K562 (cell line): ENCODE measurements around the gene ANTKMT. TPM values are rescaled to one million over a fixed set of nuclear protein-coding genes. Genes with fewer than 3 reads are reported as not detected.
A peak's percentile ranks its signal among the peaks of the same experiment; 100 is the strongest.

Source experiments
- BRCA1 ChIP-seq, 2 experiments: fragments of 450-650 bp in 1 of 2; sonication (generic) in 1 of 2; formaldehyde crosslinking in 1 of 2; IDR thresholded peaks; 2 replicates each; pipeline versions ENCODE4 v1.5.0 to v1.6.1; 2017 to 2020; ENCODE audit warnings: mild to moderate bottlenecking in 1 of 2, missing genetic modification reagents in 1 of 2
- CTBP1 ChIP-seq: fragments of 450-650 bp; IDR thresholded peaks from 2 replicates; pipeline ENCODE4 v1.6.1; 2016; ENCODE audit warnings: borderline replicate concordance
- MAFK ChIP-seq: IDR thresholded peaks from 2 replicates; pipeline ENCODE4 v1.6.1; 2011; ENCODE audit warnings: low read length, improper control_type of control experiment
- MCM5 ChIP-seq: fragments of 450-650 bp; IDR thresholded peaks from 2 replicates; pipeline ENCODE4 v1.6.1; 2016; ENCODE audit warnings: low read depth
- MXI1 ChIP-seq: IDR thresholded peaks from 2 replicates; pipeline ENCODE4 v1.6.1; 2011; ENCODE audit warnings: low read depth, mild to moderate bottlenecking, improper control_type of control experiment, low read length
- MYC ChIP-seq, 2 experiments: fragments of 250-450 bp in 1 of 2; sonication (Bioruptor Pico) in 1 of 2; IDR thresholded peaks; 2 replicates each; pipeline versions ENCODE4 v1.5.1 to v1.6.1; 2012 to 2021; ENCODE audit warnings: low read depth in 2 of 2, borderline replicate concordance in 1 of 2, improper control_type of control experiment in 1 of 2, low read length in 1 of 2, mild to moderate bottlenecking in 1 of 2, moderate library complexity in 1 of 2
- NR2C2 ChIP-seq, 2 experiments: fragments of 200-800 bp in 1 of 2; sonication (Bioruptor generic) in 1 of 2; sonication (generic) in 1 of 2; formaldehyde crosslinking in 1 of 2; IDR thresholded peaks; 2 replicates each; pipeline versions ENCODE4 v1.6.1 to v1.8.0; 2016 to 2022; ENCODE audit warnings: mild to moderate bottlenecking in 1 of 2, missing compliant biosample characterization in 1 of 2, missing genetic modification characterization in 1 of 2, missing genetic modification reagents in 1 of 2
- PHB ChIP-seq: fragments of 250-450 bp; sonication (Bioruptor Pico); IDR thresholded peaks from 2 replicates; pipeline ENCODE4 v1.5.0; 2021
- SIN3A ChIP-seq, 2 experiments: fragments of 150-350 bp in 1 of 2; IDR thresholded peaks; 2 replicates each; pipeline ENCODE4 v1.6.1; 2011 to 2016; ENCODE audit warnings: borderline replicate concordance in 2 of 2, low read depth in 2 of 2, low read length in 2 of 2, mild to moderate bottlenecking in 2 of 2, moderate library complexity in 2 of 2; ENCODE audit not compliant: control insufficient read depth in 1 of 2
- SIX5 ChIP-seq, 2 experiments: IDR thresholded peaks; 2 replicates each; pipeline ENCODE4 v1.6.1; 2011; ENCODE audit warnings: low read length in 2 of 2, borderline replicate concordance in 1 of 2, low read depth in 1 of 2, mild to moderate bottlenecking in 1 of 2, moderate library complexity in 1 of 2; ENCODE audit not compliant: insufficient read depth in 1 of 2
- ZBTB33 ChIP-seq: sonication (generic); formaldehyde crosslinking; IDR thresholded peaks from 2 replicates; pipeline ENCODE4 v1.8.1; 2023; ENCODE audit warnings: mild to moderate bottlenecking, missing genetic modification reagents
- ZKSCAN8 ChIP-seq: fragments of 200-800 bp; sonication (Bioruptor generic); IDR thresholded peaks from 2 replicates; pipeline ENCODE4 v1.6.1; 2016; ENCODE audit warnings: missing genetic modification characterization, missing compliant biosample characterization
- ZNF77 ChIP-seq: fragments of 250-450 bp; sonication (Bioruptor Pico); IDR thresholded peaks from 2 replicates; pipeline ENCODE4 v1.5.0; 2020
- ZNF785 ChIP-seq: fragments of 250-450 bp; sonication (Bioruptor Pico); IDR thresholded peaks from 2 replicates; pipeline ENCODE4 v1.4.0; 2020; ENCODE audit warnings: mild to moderate bottlenecking
- polyA plus RNA-seq, 8 experiments: library from polyadenylated mRNA; depleted of rRNA in 4 of 8; stranded (reverse) in 5 of 8; unstranded in 3 of 8; fragments of >200 nt; fragmentation: Nextera tagmentation in 2 of 8; fragmentation: Illumina TruSeq in 1 of 8; extraction: Ambion mirVana in 2 of 8; extraction: Trizol in 1 of 8; gene quantifications; 2 replicates each; pipeline versions ENCODE4 v1.2.1 to v1.2.3, GENCODE V29; 2011 to 2014; ENCODE audit warnings: inconsistent platforms in 1 of 8, missing spikeins in 1 of 8
- total RNA-seq, 7 experiments: library from RNA; depleted of rRNA in 6 of 7; stranded (reverse); fragments of >200 nt in 6 of 7; fragmentation: Illumina TruSeq in 2 of 7; extraction: Trizol in 2 of 7; gene quantifications; 2 replicates each; pipeline versions ENCODE4 v1.2.1 to v1.2.3, GENCODE V29; 2011 to 2021; ENCODE audit warnings: low replicate concordance in 1 of 7
- TF ChIP-seq, protein P1 (sequence below): sonication (generic); formaldehyde crosslinking; IDR thresholded peaks from 2 replicates; pipeline ENCODE4 v1.8.1; 2023; ENCODE audit warnings: mild to moderate bottlenecking, missing genetic modification reagents
- TF ChIP-seq, protein P2 (sequence below): fragments of 200-800 bp; sonication (Bioruptor generic); IDR thresholded peaks from 2 replicates; pipeline ENCODE4 v1.6.1; 2016; ENCODE audit warnings: missing genetic modification characterization, missing compliant biosample characterization

ANTKMT gene
- total and polyA plus RNA-seq, 9 of the 15 experiments (the other 6 are each of a cell fraction or from before 2014, with no cell fraction given), result 0.58 to 217 (median 19.1) TPM

DNA sequence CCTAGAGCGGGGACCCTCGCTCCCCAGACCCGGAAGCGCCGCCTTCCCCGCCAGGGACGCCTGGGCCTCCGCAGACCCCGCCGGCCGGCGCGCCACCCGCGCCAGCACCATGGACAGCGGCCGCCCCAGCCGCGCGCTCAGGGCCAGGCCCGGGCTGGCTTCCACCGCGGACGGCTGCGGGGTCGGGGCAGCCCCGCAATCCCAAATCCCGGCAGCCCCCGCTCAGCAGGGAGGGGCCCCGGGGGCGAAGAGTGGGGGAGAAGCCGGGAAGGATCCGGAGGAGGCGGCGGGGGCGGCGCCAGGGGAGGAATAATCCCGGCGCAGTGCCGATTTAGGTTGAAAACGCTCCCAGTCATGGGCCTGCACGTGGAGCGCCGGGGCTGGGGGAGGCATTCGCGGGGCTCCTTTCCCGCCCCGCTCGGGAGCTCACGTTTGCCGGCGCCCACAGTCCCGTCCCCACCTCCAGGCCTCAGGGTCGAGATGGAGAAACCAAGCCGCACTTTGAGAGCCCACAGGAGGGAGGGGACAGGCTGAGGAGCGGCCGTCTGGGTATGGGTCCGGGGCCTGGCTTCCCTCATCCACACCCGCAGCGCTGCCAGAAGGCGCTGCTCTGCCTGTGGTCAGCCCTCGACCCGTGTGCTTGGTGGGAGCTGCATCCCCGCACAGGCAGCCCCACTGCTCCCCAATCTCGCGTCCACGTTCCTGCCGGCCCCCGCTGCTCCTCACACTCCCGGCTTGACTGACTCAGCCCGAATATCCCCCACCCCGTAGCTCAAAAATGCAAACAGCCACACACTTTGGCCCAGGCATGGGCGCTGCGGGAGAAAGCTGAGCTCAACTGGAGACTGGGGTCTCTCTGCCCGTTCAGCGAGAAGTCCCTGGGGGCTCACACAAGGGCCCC is 20.0 kb upstream of the ANTKMT start (continued):
- TF ChIP-seq, protein P1, sequence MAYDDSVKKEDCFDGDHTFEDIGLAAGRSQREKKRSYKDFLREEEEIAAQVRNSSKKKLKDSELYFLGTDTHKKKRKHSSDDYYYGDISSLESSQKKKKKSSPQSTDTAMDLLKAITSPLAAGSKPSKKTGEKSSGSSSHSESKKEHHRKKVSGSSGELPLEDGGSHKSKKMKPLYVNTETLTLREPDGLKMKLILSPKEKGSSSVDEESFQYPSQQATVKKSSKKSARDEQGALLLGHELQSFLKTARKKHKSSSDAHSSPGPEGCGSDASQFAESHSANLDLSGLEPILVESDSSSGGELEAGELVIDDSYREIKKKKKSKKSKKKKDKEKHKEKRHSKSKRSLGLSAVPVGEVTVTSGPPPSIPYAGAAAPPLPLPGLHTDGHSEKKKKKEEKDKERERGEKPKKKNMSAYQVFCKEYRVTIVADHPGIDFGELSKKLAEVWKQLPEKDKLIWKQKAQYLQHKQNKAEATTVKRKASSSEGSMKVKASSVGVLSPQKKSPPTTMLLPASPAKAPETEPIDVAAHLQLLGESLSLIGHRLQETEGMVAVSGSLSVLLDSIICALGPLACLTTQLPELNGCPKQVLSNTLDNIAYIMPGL (CRISPR knock-in tag), result 0 out of 2 replicates have a peak, but pooled peaks have one; percentile 52
- TF ChIP-seq, protein P2, sequence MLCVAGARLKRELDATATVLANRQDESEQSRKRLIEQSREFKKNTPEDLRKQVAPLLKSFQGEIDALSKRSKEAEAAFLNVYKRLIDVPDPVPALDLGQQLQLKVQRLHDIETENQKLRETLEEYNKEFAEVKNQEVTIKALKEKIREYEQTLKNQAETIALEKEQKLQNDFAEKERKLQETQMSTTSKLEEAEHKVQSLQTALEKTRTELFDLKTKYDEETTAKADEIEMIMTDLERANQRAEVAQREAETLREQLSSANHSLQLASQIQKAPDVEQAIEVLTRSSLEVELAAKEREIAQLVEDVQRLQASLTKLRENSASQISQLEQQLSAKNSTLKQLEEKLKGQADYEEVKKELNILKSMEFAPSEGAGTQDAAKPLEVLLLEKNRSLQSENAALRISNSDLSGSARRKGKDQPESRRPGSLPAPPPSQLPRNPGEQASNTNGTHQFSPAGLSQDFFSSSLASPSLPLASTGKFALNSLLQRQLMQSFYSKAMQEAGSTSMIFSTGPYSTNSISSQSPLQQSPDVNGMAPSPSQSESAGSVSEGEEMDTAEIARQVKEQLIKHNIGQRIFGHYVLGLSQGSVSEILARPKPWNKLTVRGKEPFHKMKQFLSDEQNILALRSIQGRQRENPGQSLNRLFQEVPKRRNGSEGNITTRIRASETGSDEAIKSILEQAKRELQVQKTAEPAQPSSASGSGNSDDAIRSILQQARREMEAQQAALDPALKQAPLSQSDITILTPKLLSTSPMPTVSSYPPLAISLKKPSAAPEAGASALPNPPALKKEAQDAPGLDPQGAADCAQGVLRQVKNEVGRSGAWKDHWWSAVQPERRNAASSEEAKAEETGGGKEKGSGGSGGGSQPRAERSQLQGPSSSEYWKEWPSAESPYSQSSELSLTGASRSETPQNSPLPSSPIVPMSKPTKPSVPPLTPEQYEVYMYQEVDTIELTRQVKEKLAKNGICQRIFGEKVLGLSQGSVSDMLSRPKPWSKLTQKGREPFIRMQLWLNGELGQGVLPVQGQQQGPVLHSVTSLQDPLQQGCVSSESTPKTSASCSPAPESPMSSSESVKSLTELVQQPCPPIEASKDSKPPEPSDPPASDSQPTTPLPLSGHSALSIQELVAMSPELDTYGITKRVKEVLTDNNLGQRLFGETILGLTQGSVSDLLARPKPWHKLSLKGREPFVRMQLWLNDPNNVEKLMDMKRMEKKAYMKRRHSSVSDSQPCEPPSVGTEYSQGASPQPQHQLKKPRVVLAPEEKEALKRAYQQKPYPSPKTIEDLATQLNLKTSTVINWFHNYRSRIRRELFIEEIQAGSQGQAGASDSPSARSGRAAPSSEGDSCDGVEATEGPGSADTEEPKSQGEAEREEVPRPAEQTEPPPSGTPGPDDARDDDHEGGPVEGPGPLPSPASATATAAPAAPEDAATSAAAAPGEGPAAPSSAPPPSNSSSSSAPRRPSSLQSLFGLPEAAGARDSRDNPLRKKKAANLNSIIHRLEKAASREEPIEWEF (CRISPR knock-in tag), result no peak
- TF ChIP-seq CTBP1 (no peak), MAFK (no peak), ZNF77 (no peak), ZNF785 (no peak), ZBTB33 (CRISPR knock-in tag) (peak; percentile 66; the same call in 1 of the 2 replicates), NR2C2 (CRISPR knock-in tag; IDR thresholded peaks at IDR 0.05) (peak; percentile 77; the same call in 1 of the 2 replicates), NR2C2 (tag; IDR thresholded peaks at IDR 0.05) (no peak), SIN3A (IDR thresholded peaks at IDR 0.05; ENCODE audit: borderline replicate concordance in 2 of 2, control insufficient read depth in 1 of 2, low read depth in 2 of 2, low read length in 2 of 2) (peak; percentile 69 to 95; a peak in 3 of 4 replicates), MYC (IDR thresholded peaks at IDR 0.05; ENCODE audit: low read depth, low read length) (no peak), MYC (CRISPR knock-in tag; IDR thresholded peaks at IDR 0.05; ENCODE audit: borderline replicate concordance, low read depth) (no peak), BRCA1 (IDR thresholded peaks at IDR 0.05) (no peak), BRCA1 (CRISPR knock-in tag; IDR thresholded peaks at IDR 0.05) (no peak), MXI1 (no peak), SIX5 (IDR thresholded peaks at IDR 0.05; ENCODE audit: borderline replicate concordance in 1 of 2, insufficient read depth in 1 of 2, low read depth in 1 of 2, low read length in 2 of 2) (no peak), PHB (no peak), MCM5 (no peak), ZKSCAN8 (no peak)
